NCI-H345 (cell line): ENCODE data around the gene ENTPD1.
"Not testable (repeated sequence)": the region's sequence is repeated elsewhere in the genome, so short reads cannot be mapped to it uniquely, and the experiment has no call there.

Experiments used
- DNase-seq: peaks from one replicate; lab custom pipeline; 2025; lab: John Stamatoyannopoulos, UW

The ENTPD1 gene

GRCh38 chr10:95794195-95794594 lies 38.2 kb downstream of the ENTPD1 start:
- no peak for DNase-seq

- no peak for DNase-seq
These were observed 39.6 kb downstream of the ENTPD1 start for GRCh38 chr10:95795602-95796001.

DNA sequence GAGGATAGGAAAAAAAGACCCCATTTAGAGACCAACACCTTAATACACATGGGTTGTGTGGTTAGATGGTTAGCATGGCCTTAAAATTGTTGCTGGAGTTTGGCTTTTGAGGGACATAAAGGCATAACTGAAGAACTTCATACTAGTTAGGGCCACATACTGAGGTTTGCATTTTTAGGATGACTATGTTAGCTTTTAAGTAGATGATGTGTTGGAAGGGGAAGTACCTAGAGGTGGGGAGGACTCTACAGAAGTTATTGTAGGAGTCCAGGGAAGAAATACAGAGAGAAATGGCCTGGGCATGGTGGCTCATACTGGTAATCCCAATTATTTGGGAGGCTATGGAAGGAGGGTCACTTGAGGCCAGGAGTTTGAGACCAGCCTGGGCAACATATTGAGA lies 40.5 kb downstream of the ENTPD1 start:
- no peak for DNase-seq

DNA sequence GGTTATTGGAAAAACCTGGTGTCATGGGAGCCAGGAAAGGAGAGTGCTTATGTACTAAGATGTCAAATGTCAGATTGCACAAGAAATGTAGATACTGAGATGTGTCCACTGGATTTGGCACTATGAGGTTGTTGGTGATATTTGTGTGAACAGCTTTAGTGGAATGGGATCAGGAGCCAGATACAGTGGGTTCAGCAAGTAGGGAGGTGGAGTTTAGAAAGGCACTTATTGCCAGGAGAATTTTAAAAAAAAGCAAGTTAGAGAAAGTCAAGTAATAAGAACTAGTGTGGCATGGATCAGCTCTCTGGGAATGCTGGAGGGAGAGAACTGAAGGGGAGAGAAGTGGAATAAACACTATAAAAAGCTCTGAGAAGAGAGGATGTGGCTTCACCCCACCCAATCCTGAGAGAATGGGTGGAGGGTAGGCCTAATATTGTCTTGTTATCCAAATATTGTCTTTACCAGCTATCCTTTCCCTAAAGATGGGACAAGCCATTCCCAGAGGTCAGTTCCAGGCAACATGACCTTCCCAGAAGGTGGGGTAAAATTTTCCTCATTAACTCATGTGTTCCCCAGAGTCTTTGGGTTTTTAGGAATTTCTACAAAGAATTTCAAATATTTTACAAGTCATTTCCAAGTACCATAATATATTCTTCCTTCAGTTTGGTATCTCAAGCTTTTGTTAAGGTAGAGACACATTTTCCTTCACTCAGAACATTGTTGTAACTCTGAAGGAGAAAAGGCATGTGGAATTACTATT lies 42.3 kb downstream of the ENTPD1 start:
- no peak for DNase-seq

- DNase-seq, result not testable (repeated sequence)
These were observed 44.3 kb downstream of the ENTPD1 start for GRCh38 chr10:95800286-95800685.

GRCh38 chr10:95806687-95807380 lies 50.9 kb downstream of the ENTPD1 start:
- DNase-seq, result not testable (repeated sequence)

DNA sequence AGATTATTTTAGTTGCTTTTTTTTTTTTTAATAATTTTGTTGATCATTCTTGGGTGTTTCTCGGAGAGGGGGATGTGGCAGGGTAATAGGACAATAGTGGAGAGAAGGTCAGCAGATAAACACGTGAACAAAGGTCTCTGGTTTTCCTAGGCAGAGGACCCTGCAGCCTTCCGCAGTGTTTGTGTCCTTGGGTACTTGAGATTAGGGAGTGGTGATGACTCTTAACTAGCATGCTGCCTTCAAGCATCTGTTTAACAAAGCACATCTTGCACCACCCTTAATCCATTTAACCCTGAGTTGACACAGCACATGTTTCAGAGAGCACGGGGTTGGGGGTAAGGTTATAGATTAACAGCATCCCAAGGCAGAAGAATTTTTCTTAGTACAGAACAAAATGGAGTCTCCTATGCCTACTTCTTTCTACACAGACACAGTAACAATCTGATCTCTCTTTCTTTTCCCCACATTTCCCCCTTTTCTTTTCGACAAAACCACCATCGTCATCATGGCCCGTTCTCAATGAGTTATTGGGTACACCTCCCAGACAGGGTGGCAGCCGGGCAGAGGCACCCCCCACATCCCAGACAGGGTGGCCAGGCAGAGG lies 52.8 kb downstream of the ENTPD1 start:
- not testable (repeated sequence) for DNase-seq

- DNase-seq, result no peak
These were observed 53.6 kb downstream of the ENTPD1 start for GRCh38 chr10:95809370-95810197.

GRCh38 chr10:95810198-95810976 lies 54.4 kb downstream of the ENTPD1 start:
- no peak for DNase-seq

DNA sequence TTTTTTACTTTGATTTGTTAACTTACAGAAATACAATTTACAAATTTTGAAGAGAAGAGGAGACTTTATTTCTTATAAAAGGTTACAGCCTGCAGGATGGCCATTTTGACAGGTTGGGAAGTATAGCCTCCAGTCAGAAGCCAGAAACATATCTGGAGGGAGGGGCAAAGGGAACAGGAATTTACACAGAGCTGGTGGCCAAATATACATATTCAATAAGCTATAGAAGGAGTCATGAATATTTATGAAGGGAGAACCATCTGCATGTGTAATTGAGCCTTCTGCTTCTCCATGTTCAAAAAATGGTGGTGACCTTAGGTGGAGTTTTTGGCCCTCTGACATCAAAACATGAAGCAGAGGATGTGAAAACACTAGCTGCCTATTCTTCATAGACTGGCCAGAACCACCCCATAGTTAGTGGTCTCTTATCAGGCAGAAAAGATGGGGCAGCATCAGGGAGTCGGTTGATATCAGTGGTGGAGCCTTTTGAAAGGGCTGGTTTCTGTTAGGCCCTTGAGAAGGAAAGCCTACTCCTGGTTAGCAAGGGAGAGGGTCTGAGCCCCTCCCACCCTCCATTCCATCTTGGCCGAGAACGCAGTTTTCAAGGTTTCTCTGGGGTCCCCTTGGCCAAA lies 57.2 kb downstream of the ENTPD1 start:
- no peak for DNase-seq

- DNase-seq, result no peak
These were observed 58.2 kb downstream of the ENTPD1 start for GRCh38 chr10:95814011-95814727.

- no peak for DNase-seq
These were observed 59.2 kb downstream of the ENTPD1 start for GRCh38 chr10:95815133-95815532.

DNA sequence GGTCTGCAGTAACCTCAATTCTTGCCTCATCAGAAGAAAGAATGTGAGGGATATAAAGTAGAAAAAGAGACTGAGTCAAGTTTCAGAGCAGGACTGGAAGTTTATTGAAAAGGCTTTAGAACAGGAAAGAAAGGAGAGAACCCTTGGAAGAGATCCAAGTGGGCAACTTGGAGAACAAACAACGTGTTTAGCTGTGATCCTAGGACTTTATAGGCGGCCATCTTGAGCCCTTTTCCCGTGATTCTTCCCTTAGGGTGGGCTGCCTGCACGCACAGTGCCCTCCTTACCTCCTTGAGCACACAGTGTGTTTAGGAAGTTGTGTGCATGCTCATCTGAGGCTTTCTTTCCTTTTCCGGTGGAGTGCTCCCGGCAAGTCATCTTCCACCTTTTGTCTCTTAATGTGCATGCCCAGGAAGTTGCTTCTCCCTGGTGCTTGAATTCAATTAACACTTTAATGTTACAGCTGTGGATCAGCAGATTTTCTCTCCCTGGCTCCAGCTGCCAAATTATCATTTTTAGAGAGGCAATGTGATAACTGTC lies 59.8 kb downstream of the ENTPD1 start:
- DNase-seq, result no peak

DNA sequence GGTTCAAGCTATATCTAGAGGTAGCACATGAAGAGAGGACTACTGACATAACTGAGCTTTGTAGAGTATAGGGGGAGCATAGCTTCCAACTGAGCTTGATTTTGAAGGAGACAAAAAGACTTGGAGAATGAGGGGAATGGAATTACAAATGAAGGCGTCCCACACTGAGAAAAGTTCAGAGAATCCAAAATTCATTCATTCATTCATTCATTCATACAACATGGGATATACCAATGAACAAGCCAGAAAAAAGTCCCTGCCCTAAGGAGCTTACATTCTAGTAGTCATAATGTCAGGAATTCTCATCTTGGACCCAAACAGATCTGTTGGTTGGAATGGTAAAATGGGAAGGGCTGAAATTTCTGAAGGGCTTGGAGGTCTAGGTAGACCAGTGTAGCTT lies 62.0 kb downstream of the ENTPD1 start:
- no peak for DNase-seq

GRCh38 chr10:95818668-95819067 lies 62.7 kb downstream of the ENTPD1 start:
- DNase-seq, result no peak

DNA sequence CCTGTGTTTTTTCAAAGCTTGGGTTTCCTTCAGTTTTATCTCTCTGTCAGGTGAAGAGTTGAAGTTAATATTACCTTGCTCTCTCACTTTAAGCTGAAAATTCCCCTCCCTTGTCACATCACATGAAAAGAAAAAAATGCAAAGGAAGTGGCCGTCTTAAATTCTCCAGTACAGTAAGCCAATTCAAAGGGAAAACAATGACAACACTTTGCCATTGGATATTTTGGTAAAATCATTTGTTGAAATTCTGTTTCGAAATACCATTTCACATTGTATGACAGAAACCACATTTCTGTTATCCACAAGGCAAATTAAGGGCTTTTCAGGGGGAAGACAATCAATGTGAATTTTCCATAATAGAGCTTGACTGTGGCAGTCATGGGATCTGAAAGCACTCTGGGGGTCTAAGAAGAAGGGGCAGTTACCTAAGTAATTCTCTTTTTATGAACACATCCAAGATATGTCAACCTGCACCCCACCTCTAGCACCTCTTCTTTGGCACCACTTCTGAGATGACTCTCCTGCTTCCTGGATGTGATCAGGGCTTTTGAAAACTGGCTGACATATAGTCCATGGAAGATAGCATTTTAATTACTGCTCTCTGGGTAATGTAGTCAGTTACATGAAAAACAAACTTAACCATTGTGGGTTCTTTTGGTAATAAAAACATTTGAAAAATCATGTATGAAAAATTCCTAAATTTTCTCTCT lies 63.8 kb downstream of the ENTPD1 start:
- DNase-seq, result no peak

GRCh38 chr10:95820363-95820762 lies 64.4 kb downstream of the ENTPD1 start:
- DNase-seq, result no peak

GRCh38 chr10:95821720-95822119 lies 65.8 kb downstream of the ENTPD1 start:
- DNase-seq, result no peak

DNA sequence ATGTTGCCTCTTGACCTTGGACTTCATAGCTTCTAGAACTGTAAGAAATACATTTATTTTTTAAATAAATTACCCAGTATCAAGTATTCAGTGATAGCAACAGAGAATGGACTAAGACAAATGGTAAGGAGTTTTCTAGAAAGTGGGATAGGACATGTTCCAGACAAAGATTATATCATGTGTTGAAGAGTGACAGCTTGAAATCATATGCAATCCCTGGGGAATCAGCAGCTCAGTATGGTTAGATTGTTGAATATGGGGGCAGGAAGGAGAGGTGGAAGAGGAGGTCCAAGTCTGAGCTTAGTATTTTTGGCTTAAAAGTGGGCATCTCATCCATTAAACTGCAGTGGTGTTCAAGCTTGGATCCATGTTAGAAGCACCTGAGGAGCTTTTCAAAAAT lies 74.1 kb downstream of the ENTPD1 start:
- DNase-seq, result no peak
